ENCODE results near the gene YTHDF1.

YTHDF1 gene

GRCh38 chr20:63216041-63216848 is at the start of gene YTHDF1:
Gene YTHDF1 (minus strand): TSS chr20:63216131. CDS start chr20:63215892, 239 bp downstream.
- DNase-seq (ENCODE audit: low spot score in 2 of 2) (peak; percentile 82 to 93), ATAC-seq (replicated peaks; ENCODE audit: extremely low read depth, poor library complexity, severe bottlenecking) (peak; percentile 95)
- H3K4me1 Mint-ChIP-seq: peaks cover 47% of the 10 kb centered on the region
- H3K27ac Mint-ChIP-seq (ENCODE audit: low read depth): peak within 1 kb of the TSS; percentile 92
- no peaks in the 10 kb centered on the region for H3K27me3 Mint-ChIP-seq
- H3K9me3 Mint-ChIP-seq: no peaks in the 10 kb centered on the region
- peaks cover 15% of the 10 kb centered on the region for H3K36me3 Mint-ChIP-seq (ENCODE audit: insufficient read depth)
- peak within 1 kb of the TSS; percentile 87 for H3K4me3 Mint-ChIP-seq

DNA sequence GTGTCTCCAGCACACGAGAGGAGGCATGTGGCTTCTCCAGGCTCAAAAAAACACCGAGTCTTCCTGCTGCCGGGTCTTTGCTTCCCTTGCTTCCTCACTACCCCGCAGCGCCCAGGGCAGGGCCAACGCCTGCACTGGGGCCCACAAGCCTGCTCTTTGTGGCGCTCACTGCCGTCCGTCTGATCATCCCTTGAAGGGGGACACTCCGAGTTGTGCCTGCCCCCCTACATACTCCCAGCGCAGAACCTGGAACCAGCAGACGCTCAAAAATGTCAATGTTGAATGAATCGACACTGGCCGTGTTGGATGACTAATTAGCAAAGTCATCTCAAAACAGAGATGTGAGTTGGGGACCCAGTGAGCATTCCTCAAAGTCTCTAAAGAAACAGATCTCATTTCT is 48.6 kb upstream of the YTHDF1 start:
- H3K27ac Mint-ChIP-seq (ENCODE audit: low read depth): no peak overlapping the region
- peaks cover 26% of the 10 kb centered on the region for H3K27me3 Mint-ChIP-seq
- H3K9me3 Mint-ChIP-seq: no peaks in the 10 kb centered on the region
- peaks cover 6% of the 10 kb centered on the region for H3K4me1 Mint-ChIP-seq
- DNase-seq (ENCODE audit: low spot score in 2 of 2) (no peak), ATAC-seq (replicated peaks; ENCODE audit: extremely low read depth, poor library complexity, severe bottlenecking) (no peak)
- H3K36me3 Mint-ChIP-seq (ENCODE audit: insufficient read depth): no peaks in the 10 kb centered on the region
- no peak overlapping the region for H3K4me3 Mint-ChIP-seq

DNA sequence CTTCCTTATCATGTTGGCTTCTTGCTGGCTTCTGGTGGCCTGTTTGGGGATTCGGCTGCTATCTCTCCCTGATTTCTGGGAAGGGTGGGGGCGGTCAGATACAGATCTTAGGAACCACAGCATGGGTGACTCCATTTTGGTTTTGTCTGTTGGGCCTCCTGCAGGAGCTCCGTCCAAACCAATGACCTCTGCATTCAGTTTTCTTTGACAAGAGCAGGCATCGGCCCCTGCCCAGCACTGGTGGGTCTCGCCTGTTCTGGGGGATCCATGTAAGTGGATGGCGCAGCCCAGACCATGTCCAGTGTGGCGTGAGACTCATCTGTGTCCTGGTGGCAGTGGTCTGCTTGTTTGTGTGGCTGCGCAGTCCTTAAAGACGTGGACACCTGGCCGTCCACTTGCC is 48.1 kb upstream of the YTHDF1 start:
- Mint-ChIP-seq H3K27ac (ENCODE audit: low read depth) (no peak overlapping the region), H3K4me3 (no peak overlapping the region), H3K4me1 (peaks cover 6% of the 10 kb centered on the region), H3K36me3 (ENCODE audit: insufficient read depth) (no peaks in the 10 kb centered on the region), H3K27me3 (peaks cover 26% of the 10 kb centered on the region), H3K9me3 (no peaks in the 10 kb centered on the region)
- ATAC-seq (replicated peaks; ENCODE audit: extremely low read depth, poor library complexity, severe bottlenecking): no peak
- DNase-seq (ENCODE audit: low spot score in 2 of 2): no peak

GRCh38 chr20:63262836-63263235 is 46.9 kb upstream of the YTHDF1 start:
- no peak for ATAC-seq (replicated peaks; ENCODE audit: extremely low read depth, poor library complexity, severe bottlenecking)

GRCh38 chr20:63261795-63262528 is 46.0 kb upstream of the YTHDF1 start:
- peaks cover 21% of the 10 kb centered on the region for H3K27me3 Mint-ChIP-seq
- H3K4me3 Mint-ChIP-seq: no peak overlapping the region
- H3K27ac Mint-ChIP-seq (ENCODE audit: low read depth): no peak overlapping the region
- no peaks in the 10 kb centered on the region for H3K9me3 Mint-ChIP-seq
- no peak for DNase-seq (ENCODE audit: low spot score in 2 of 2)
- ATAC-seq (replicated peaks; ENCODE audit: extremely low read depth, poor library complexity, severe bottlenecking): no peak
- peaks cover 6% of the 10 kb centered on the region for H3K4me1 Mint-ChIP-seq
- no peaks in the 10 kb centered on the region for H3K36me3 Mint-ChIP-seq (ENCODE audit: insufficient read depth)

More at GRCh38 chr20:63262836-63263235, 46.9 kb upstream of the YTHDF1 start:
- H3K4me3 Mint-ChIP-seq: no peak overlapping the region
- peaks cover 6% of the 10 kb centered on the region for H3K4me1 Mint-ChIP-seq
- no peaks in the 10 kb centered on the region for H3K9me3 Mint-ChIP-seq
- H3K27me3 Mint-ChIP-seq: peaks cover 21% of the 10 kb centered on the region
- H3K36me3 Mint-ChIP-seq (ENCODE audit: insufficient read depth): no peaks in the 10 kb centered on the region
- DNase-seq (ENCODE audit: low spot score in 2 of 2): no peak
- H3K27ac Mint-ChIP-seq (ENCODE audit: low read depth): no peak overlapping the region

DNA sequence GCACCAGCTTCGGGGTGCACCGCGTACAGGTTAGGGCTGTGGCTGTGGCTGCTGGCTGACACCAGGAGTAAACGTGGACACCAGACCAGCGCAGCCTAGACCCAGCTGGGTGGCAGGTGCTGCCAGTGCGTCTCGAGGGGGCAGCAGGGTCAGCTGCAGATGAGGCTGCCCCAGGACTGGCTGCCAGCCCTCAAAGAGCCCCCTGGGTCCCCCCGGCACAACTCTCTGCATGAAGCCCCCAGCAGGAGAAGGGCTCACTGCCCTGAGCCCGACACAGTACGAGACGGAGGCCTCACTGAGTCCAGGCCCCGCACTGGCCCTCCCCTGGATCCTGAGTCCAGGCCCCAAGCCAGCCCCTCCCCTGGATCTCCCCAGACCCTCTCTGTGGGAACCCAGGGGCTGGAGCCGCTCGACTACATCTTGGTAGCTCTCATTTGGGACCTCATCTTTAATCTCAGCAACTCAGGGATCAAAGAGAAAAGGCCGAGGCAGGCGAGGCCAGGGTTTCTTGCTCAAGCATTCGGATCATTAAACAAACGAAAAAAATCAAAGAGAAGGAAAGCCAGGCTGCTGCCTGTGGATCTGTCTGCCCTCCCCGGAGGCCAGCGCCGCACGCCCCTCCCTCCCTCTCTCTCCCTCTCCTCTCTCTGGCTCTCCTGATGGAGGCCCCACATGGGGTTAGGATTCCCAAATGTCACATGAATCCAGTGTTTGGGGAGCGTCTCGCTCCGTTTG is 45.3 kb upstream of the YTHDF1 start:
- no peak for DNase-seq (ENCODE audit: low spot score in 2 of 2)
- Mint-ChIP-seq H3K27me3 (peaks cover 26% of the 10 kb centered on the region), H3K9me3 (no peaks in the 10 kb centered on the region)

GRCh38 chr20:63260521-63260920 is 44.6 kb upstream of the YTHDF1 start:
- no peak overlapping the region for H3K27ac Mint-ChIP-seq (ENCODE audit: low read depth)
- no peak for DNase-seq (ENCODE audit: low spot score in 2 of 2)
- H3K4me3 Mint-ChIP-seq: no peak overlapping the region
- H3K27me3 Mint-ChIP-seq: peaks cover 33% of the 10 kb centered on the region
- H3K4me1 Mint-ChIP-seq: peaks cover 6% of the 10 kb centered on the region
- no peaks in the 10 kb centered on the region for H3K9me3 Mint-ChIP-seq
- no peak for ATAC-seq (replicated peaks; ENCODE audit: extremely low read depth, poor library complexity, severe bottlenecking)
- no peaks in the 10 kb centered on the region for H3K36me3 Mint-ChIP-seq (ENCODE audit: insufficient read depth)

More for the DNA sequence above, 45.3 kb upstream of the YTHDF1 start:
- Mint-ChIP-seq H3K36me3 (ENCODE audit: insufficient read depth) (no peaks in the 10 kb centered on the region), H3K4me1 (peaks cover 6% of the 10 kb centered on the region), H3K27ac (ENCODE audit: low read depth) (no peak overlapping the region), H3K4me3 (no peak overlapping the region)
- no peak for ATAC-seq (replicated peaks; ENCODE audit: extremely low read depth, poor library complexity, severe bottlenecking)

DNA sequence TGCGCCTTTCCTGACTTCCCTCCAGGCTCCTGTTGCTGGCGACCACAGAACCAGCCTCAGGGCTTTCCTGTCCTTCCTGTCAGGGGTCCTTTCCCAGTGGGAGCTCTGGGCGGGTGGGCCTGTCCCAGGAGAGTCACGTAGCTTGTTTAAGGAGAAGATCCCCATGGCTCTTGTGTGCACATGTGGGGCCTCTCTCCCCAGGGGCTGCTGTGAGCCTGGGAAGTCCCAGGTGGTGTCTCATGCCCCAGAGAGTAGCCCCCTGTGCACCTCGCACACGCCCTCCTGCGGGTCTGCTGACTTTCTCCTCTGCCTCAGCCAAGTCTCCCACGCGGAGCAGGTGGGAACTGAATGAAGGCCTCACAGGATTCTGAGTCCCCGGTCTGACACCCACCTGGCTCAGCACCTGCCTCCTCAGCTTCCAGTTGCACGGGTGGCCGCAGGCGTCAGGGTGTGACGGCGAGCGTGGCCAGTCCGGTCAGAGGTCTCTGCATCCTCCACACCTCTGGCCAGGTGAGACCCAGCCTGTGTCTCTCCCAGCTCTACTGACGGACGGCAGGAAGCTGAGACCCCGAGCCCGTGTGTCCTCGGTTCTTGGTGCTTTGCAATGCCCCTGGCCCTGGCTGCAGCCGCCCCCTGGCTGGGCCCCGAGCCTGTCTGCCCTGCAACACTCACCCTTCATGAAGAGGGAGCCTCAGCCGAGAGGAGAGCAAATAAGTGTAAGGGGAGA is 44.0 kb upstream of the YTHDF1 start:
- Mint-ChIP-seq H3K9me3 (no peaks in the 10 kb centered on the region), H3K36me3 (ENCODE audit: insufficient read depth) (no peaks in the 10 kb centered on the region), H3K27me3 (peaks cover 39% of the 10 kb centered on the region), H3K4me3 (no peak overlapping the region), H3K4me1 (peaks cover 6% of the 10 kb centered on the region), H3K27ac (ENCODE audit: low read depth) (peak overlapping the region; percentile 62)
- DNase-seq (ENCODE audit: low spot score in 2 of 2) (no peak), ATAC-seq (replicated peaks; ENCODE audit: extremely low read depth, poor library complexity, severe bottlenecking) (no peak)

GRCh38 chr20:63258781-63259180 is 42.9 kb upstream of the YTHDF1 start:
- DNase-seq (ENCODE audit: low spot score in 2 of 2): no peak
- Mint-ChIP-seq H3K36me3 (ENCODE audit: insufficient read depth) (no peaks in the 10 kb centered on the region), H3K27me3 (peaks cover 33% of the 10 kb centered on the region), H3K9me3 (no peaks in the 10 kb centered on the region), H3K27ac (ENCODE audit: low read depth) (no peak overlapping the region), H3K4me1 (peaks cover 6% of the 10 kb centered on the region), H3K4me3 (no peak overlapping the region)
- ATAC-seq (replicated peaks; ENCODE audit: extremely low read depth, poor library complexity, severe bottlenecking): no peak

GRCh38 chr20:63257629-63258028 is 41.7 kb upstream of the YTHDF1 start:
- Mint-ChIP-seq H3K4me1 (peaks cover 12% of the 10 kb centered on the region), H3K27ac (ENCODE audit: low read depth) (no peak overlapping the region), H3K27me3 (peaks cover 41% of the 10 kb centered on the region), H3K4me3 (no peak overlapping the region), H3K9me3 (no peaks in the 10 kb centered on the region), H3K36me3 (ENCODE audit: insufficient read depth) (no peaks in the 10 kb centered on the region)
- DNase-seq (ENCODE audit: low spot score in 2 of 2): no peak
- no peak for ATAC-seq (replicated peaks; ENCODE audit: extremely low read depth, poor library complexity, severe bottlenecking)

- peaks cover 8% of the 10 kb centered on the region for H3K4me1 Mint-ChIP-seq
- no peaks in the 10 kb centered on the region for H3K9me3 Mint-ChIP-seq
- no peak overlapping the region for H3K27ac Mint-ChIP-seq (ENCODE audit: low read depth)
- H3K4me3 Mint-ChIP-seq: no peak overlapping the region
- no peaks in the 10 kb centered on the region for H3K36me3 Mint-ChIP-seq (ENCODE audit: insufficient read depth)
- ATAC-seq (replicated peaks; ENCODE audit: extremely low read depth, poor library complexity, severe bottlenecking): no peak
- DNase-seq (ENCODE audit: low spot score in 2 of 2): no peak
- peaks cover 48% of the 10 kb centered on the region for H3K27me3 Mint-ChIP-seq
Measured at GRCh38 chr20:63256954-63257353, 41.0 kb upstream of the YTHDF1 start.
